ENCODE data around the gene SLC6A8.
"Not testable (repeated sequence)": the region's sequence is repeated elsewhere in the genome, so short reads cannot be mapped to it uniquely, and the experiment has no call there.

SLC6A8 gene

GRCh38 chrX:153742796-153743467, 55.2 kb downstream of the SLC6A8 start:
- not testable (repeated sequence) for DNase-seq (ENCODE audit: insufficient read length, low spot score); FAIRE-seq

GRCh38 chrX:153743468-153744209, 55.9 kb downstream of the SLC6A8 start:
- DNase-seq (ENCODE audit: insufficient read length, low spot score); FAIRE-seq: not testable (repeated sequence)

GRCh38 chrX:153744210-153745066, 56.7 kb downstream of the SLC6A8 start:
- no peak for FAIRE-seq
- no peak for DNase-seq (ENCODE audit: insufficient read length, low spot score)

GRCh38 chrX:153745067-153745433, 57.3 kb downstream of the SLC6A8 start:
- DNase-seq (ENCODE audit: insufficient read length, low spot score): not testable (repeated sequence)

More at GRCh38 chrX:153745067-153745433, 57.3 kb downstream of the SLC6A8 start:
- FAIRE-seq: not testable (repeated sequence)
